Stomach (tissue), 4 donors: Measurements from ENCODE around the gene ATP7A.

Experiments
- POLR2A ChIP-seq, 4 donors: fragments of 450-650 bp; IDR thresholded peaks; one replicate each; pipeline ENCODE4 v1.6.1; 2016; ENCODE audit warnings: antibody characterized with exemption in 4 of 4, control low read depth in 2 of 4, mild to moderate bottlenecking in 1 of 4, moderate library complexity in 1 of 4
- POLR2AphosphoS5 ChIP-seq, 3 donors: sonication (generic); formaldehyde crosslinking; IDR thresholded peaks; one replicate each; pipeline ENCODE4 v1.6.1; 2016; ENCODE audit warnings: antibody characterized with exemption in 3 of 3
- TF ChIP-seq, protein P1 (sequence below), 7 experiments: fragments of 450-650 bp in 4 of 7; fragments of 200-600 bp in 3 of 7; sonication (generic) in 3 of 7; IDR thresholded peaks; one replicate each; pipeline ENCODE4 v1.5.1; 2016 to 2019; ENCODE audit warnings: antibody characterized with exemption in 7 of 7, control low read depth in 2 of 7, mild to moderate bottlenecking in 1 of 7

DNA sequence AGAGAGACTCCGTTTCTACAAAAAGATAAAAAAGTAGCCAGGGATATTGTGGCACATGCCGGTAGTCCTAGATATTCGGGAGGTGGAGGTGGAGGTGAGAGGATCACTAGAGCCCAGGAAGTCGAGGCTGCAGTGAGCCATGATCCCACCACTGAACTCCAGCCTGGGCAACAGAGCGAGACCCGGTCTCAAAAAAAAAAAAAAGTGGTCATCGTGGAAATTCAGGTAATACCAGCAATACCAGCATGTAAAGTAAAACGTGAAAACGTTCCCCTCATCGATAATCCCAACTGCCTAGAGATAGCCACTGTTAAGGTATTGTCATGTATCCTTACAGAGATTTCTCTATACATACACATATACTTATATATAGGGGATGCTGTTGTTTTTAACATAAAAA, 16.8 kb upstream of the ATP7A start:
- TF ChIP-seq, protein P1, sequence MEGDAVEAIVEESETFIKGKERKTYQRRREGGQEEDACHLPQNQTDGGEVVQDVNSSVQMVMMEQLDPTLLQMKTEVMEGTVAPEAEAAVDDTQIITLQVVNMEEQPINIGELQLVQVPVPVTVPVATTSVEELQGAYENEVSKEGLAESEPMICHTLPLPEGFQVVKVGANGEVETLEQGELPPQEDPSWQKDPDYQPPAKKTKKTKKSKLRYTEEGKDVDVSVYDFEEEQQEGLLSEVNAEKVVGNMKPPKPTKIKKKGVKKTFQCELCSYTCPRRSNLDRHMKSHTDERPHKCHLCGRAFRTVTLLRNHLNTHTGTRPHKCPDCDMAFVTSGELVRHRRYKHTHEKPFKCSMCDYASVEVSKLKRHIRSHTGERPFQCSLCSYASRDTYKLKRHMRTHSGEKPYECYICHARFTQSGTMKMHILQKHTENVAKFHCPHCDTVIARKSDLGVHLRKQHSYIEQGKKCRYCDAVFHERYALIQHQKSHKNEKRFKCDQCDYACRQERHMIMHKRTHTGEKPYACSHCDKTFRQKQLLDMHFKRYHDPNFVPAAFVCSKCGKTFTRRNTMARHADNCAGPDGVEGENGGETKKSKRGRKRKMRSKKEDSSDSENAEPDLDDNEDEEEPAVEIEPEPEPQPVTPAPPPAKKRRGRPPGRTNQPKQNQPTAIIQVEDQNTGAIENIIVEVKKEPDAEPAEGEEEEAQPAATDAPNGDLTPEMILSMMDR (IDR thresholded peaks at IDR 0.05) = no peak
- TF ChIP-seq POLR2AphosphoS5 (IDR thresholded peaks at IDR 0.05) (no peak), POLR2A (IDR thresholded peaks at IDR 0.05) (no peak)
